A549 (cell line): ENCODE data around the gene DDIAS. TPM values are rescaled to one million over a fixed set of nuclear protein-coding genes. Genes with fewer than 3 reads are reported as not detected.
A peak's percentile ranks its signal among the peaks of the same experiment; 100 is the strongest.

Experiments
- ATAC-seq, 2 experiments: fragments of 200-7000 bp in 1 of 2; fragments of >200 bp in 1 of 2; cut with Nextera tagmentation in 1 of 2; cut with Tn5 transposase in 1 of 2; 3 replicates each; pipeline versions ENCODE4 v1.8.0 to v1.9.1; 2018 to 2020; ENCODE audit warnings: mild to moderate bottlenecking in 1 of 2, moderate library complexity in 1 of 2
- CTCF ChIA-PET: fragments of 300-600 bp; sonication (Branson Sonifier 250); formaldehyde crosslinking; extraction: SDS; loops from one replicate; lab custom pipeline; 2021; ENCODE audit warnings: antibody characterized with exemption, inconsistent platforms; lab: Yijun Ruan, JAX
- POLR2A ChIA-PET: fragments of 350-600 bp; formaldehyde crosslinking; extraction: SDS; loops from one replicate; lab custom pipeline; 2021; ENCODE audit warnings: antibody characterized with exemption, inconsistent platforms; lab: Yijun Ruan, JAX
- DNase-seq, 2 experiments: peaks; one replicate each; pipeline versions ENCODE4 v3.0.0 to v3.0.0-alpha.2; 2011 to 2016; ENCODE audit warnings: low read depth in 1 of 2, low spot score in 1 of 2
- FAIRE-seq: peaks from 2 replicates; lab custom pipeline; 2011; peaks lifted over from hg19 to GRCh38; lab: Jason Lieb, UNC
- H3K27ac ChIP-seq, 2 experiments: fragments of >200 bp; sonication (Bioruptor Twin); formaldehyde crosslinking; 3 replicates each; pipeline ENCODE4 v1.5.1; 2016 to 2017
- H3K4me1 ChIP-seq: fragments of >200 bp; sonication (Bioruptor Twin); formaldehyde crosslinking; 3 replicates; pipeline ENCODE4 v1.6.1; 2016
- H3K4me2 ChIP-seq: fragments of >200 bp; sonication (Bioruptor Twin); formaldehyde crosslinking; 3 replicates; pipeline ENCODE4 v1.6.1; 2016
- H3K4me3 ChIP-seq: fragments of >200 bp; sonication (Bioruptor Twin); formaldehyde crosslinking; 3 replicates; pipeline ENCODE4 v1.5.1; 2016
- H3K9me3 ChIP-seq: fragments of >200 bp; sonication (Bioruptor Twin); formaldehyde crosslinking; 3 replicates; pipeline ENCODE4 v1.6.1; 2016
- BHLHE40 ChIP-seq: IDR thresholded peaks from 2 replicates; pipeline ENCODE4 v1.6.1; 2012; ENCODE audit warnings: low read depth, low read length, inconsistent platforms
- CHD4 ChIP-seq: fragments of 200-600 bp; sonication (generic); IDR thresholded peaks from 2 replicates; pipeline ENCODE4 v1.6.1; 2016; ENCODE audit warnings: antibody characterized with exemption, mild to moderate bottlenecking, borderline replicate concordance
- EHF ChIP-seq: fragments of 250-450 bp; sonication (Bioruptor Pico); IDR thresholded peaks from 2 replicates; pipeline ENCODE4 v1.5.0; 2020; ENCODE audit warnings: mild to moderate bottlenecking
- FOXS1 ChIP-seq: fragments of 250-450 bp; sonication (Bioruptor Pico); IDR thresholded peaks from 2 replicates; pipeline ENCODE4 v1.5.0; 2020; ENCODE audit warnings: mild to moderate bottlenecking, moderate library complexity
- HDAC2 ChIP-seq: fragments of 200-600 bp; sonication (generic); IDR thresholded peaks from 2 replicates; pipeline ENCODE4 v1.6.1; 2016
- HOXB13 ChIP-seq: fragments of 250-450 bp; sonication (Bioruptor Pico); IDR thresholded peaks from 2 replicates; pipeline ENCODE4 v1.5.0; 2020; ENCODE audit warnings: low read depth, mild to moderate bottlenecking, moderate library complexity
- KDM1A ChIP-seq: fragments of 200-600 bp; sonication (generic); IDR thresholded peaks from 2 replicates; pipeline ENCODE4 v1.6.1; 2016; ENCODE audit warnings: low read depth, mild to moderate bottlenecking
- MAZ ChIP-seq: fragments of 150-350 bp; IDR thresholded peaks from 2 replicates; pipeline ENCODE4 v1.6.1; 2014; ENCODE audit warnings: antibody characterized with exemption, low read depth, low read length, borderline replicate concordance
- PHF8 ChIP-seq: fragments of 200-600 bp; sonication (generic); IDR thresholded peaks from 2 replicates; pipeline ENCODE4 v1.6.1; 2016; ENCODE audit warnings: low read depth, mild to moderate bottlenecking, antibody characterized with exemption, moderate library complexity, borderline replicate concordance
- RAD21 ChIP-seq, 2 experiments: fragments of >200 bp in 1 of 2; sonication (Bioruptor Twin) in 1 of 2; formaldehyde crosslinking in 1 of 2; IDR thresholded peaks in 1 of 2; conservative IDR thresholded peaks in 1 of 2; 2 replicates in 1 of 2; 3 replicates in 1 of 2; pipeline ENCODE4 v1.6.1; 2012 to 2018; ENCODE audit warnings: inconsistent platforms in 1 of 2
- RARB ChIP-seq: fragments of 250-450 bp; sonication (Bioruptor Pico); IDR thresholded peaks from 2 replicates; pipeline ENCODE4 v1.8.0; 2021; ENCODE audit warnings: mild to moderate bottlenecking, moderate library complexity
- SMC3 ChIP-seq: fragments of >200 bp; sonication (Bioruptor Twin); formaldehyde crosslinking; IDR thresholded peaks from 3 replicates; pipeline ENCODE4 v1.6.1; 2018; ENCODE audit warnings: inconsistent platforms
- SREBF2 ChIP-seq: fragments of 450-650 bp; IDR thresholded peaks from 2 replicates; pipeline ENCODE4 v1.6.1; 2014; ENCODE audit warnings: mild to moderate bottlenecking, moderate library complexity
- WGBS: methylation state at CpG from one replicate; pipeline ENCODE4 v1.1.6; 2017; ENCODE audit errors: missing lambda C conversion rate; 5-methylcytosine and 5-hydroxymethylcytosine counted together
- polyA plus RNA-seq, 4 experiments: library from polyadenylated mRNA; depleted of rRNA in 3 of 4; stranded (reverse); fragments of >200 nt; fragmentation: RNase III in 1 of 4; extraction: RNeasy Plus Mini Kit Qiagen cat#74134 plus additional on column Dnase treatment in 1 of 4; gene quantifications; 2 replicates in 3 of 4; 3 replicates in 1 of 4; pipeline ENCODE4 v1.2.3, GENCODE V29; 2011 to 2017
- TF ChIP-seq, protein P1 (sequence below): fragments of 150-350 bp; IDR thresholded peaks from 2 replicates; pipeline ENCODE4 v1.6.1; 2014; ENCODE audit warnings: low read depth, mild to moderate bottlenecking, low read length
- TF ChIP-seq, protein P2 (sequence below): fragments of 200-600 bp; sonication (generic); IDR thresholded peaks from 2 replicates; pipeline ENCODE4 v1.6.1; 2016; ENCODE audit warnings: antibody characterized with exemption, mild to moderate bottlenecking, moderate library complexity

DDIAS gene
- polyA plus RNA-seq, 2 of the 4 experiments (the other 2 are of a cell fraction) = 14.7 to 23.9 TPM

DNA sequence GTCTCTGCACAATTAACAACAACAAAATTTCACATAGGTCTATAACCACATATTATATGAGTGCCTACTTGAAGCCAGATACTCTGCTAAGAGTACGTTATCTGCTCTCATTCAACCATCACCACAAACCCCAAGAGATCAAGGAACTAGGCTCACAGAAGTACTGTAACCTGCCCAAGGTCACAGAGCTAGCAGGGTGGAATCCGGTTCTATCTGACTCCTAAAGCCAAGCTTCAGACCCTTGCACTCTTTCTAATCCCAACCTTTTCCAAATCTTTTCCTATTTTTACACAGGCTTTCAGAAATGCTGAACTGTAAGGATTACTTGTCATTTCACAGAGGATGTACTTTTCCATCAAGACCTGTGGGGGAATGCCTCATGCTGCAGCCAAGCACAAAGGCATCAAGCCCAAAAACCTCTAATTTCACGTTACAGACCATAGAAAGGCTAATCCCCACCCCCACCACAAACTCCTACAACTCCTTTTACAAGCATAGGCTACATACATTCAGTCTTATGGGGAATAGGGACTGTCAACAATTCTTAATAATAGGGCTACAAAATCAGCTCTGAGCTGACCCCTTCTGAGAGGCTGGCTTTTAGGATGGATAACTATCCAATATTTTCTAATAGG lies 2.2 kb upstream of the DDIAS start:
- Histone ChIP-seq H3K4me1 (peaks cover 13% of the 10 kb centered on the region), H3K4me3 (peak overlapping the region; percentile 72)
- TF ChIP-seq RARB (CRISPR knock-in tag) (no peak), SREBF2 (no peak), KDM1A (no peak), EHF (no peak), HDAC2 (no peak), CHD4 (no peak), MAZ (no peak)
- TF ChIP-seq, all 56 proteins: peak for 0
- WGBS = 70% methylated on average over 3 of the region's 3 CpGs
- peak overlapping the region; percentile 95 for H3K4me2 ChIP-seq
- FAIRE-seq (no peak), DNase-seq (no peak), ATAC-seq (no peak)
- CTCF ChIA-PET = interaction anchor here (0.6 to 3.5 kb wide), 7 partner anchors 32 to 385 kb away, joined by 3 to 32 read pairs (median 4); no protein-coding TSS in a partner anchor
- H3K27ac ChIP-seq = peak overlapping the region in 1 of 2 experiments; percentile 93; a peak in 4 of 6 replicates
- POLR2A ChIA-PET = interaction anchor here (0.9 kb wide), 1 partner anchor 294 kb away, joined by 3 read pairs; the partner anchor contains the start of gene ANKRD42
- H3K9me3 ChIP-seq = no peaks in the 10 kb centered on the region

DNA sequence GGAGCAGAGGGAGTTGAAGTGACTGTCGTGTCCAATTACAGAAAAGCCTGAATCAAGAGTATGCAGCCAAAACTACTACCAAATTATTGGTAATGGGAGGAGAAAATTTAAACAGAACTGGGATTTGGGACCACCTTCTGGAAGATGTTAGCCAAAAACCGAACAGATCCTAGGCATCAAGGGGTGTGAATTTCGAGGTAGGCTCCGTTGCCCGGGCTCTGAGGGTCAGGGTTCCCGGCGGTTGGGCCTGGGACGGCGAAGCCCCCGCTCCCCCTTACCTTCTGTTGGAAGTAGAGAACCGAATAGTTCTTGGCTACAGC lies 1.6 kb upstream of the DDIAS start:
- no peak for DNase-seq
- WGBS = 0% methylated on average over 6 of the region's 11 CpGs
- ATAC-seq = no peak; a peak in 1 of 6 replicates
- Histone ChIP-seq H3K4me2 (peak overlapping the region; percentile 95), H3K4me1 (peaks cover 13% of the 10 kb centered on the region), H3K27ac (peak overlapping the region; percentile 80 to 93), H3K4me3 (peak overlapping the region; percentile 72), H3K9me3 (no peaks in the 10 kb centered on the region)
- FAIRE-seq = no peak
- POLR2A ChIA-PET = interaction anchor here (0.5 to 2.3 kb wide), 7 partner anchors 27 to 385 kb away, joined by 3 to 34 read pairs (median 3); partner anchors contain the start of genes ANKRD42, CCDC90B and PCF11
- CTCF ChIA-PET = interaction anchor here (0.5 to 3.5 kb wide), 10 partner anchors 13 to 384 kb away, joined by 3 to 32 read pairs (median 4); no protein-coding TSS in a partner anchor
- TF ChIP-seq HOXB13 (CRISPR knock-in tag) = no peak
- TF ChIP-seq SMC3 = no peak
- TF ChIP-seq, protein P1, sequence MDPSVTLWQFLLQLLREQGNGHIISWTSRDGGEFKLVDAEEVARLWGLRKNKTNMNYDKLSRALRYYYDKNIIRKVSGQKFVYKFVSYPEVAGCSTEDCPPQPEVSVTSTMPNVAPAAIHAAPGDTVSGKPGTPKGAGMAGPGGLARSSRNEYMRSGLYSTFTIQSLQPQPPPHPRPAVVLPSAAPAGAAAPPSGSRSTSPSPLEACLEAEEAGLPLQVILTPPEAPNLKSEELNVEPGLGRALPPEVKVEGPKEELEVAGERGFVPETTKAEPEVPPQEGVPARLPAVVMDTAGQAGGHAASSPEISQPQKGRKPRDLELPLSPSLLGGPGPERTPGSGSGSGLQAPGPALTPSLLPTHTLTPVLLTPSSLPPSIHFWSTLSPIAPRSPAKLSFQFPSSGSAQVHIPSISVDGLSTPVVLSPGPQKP = no peak
- no peak for TF ChIP-seq BHLHE40
- TF ChIP-seq PHF8 = peak; percentile 78; the same call in 1 of the 2 replicates
- TF ChIP-seq RAD21 (conservative IDR thresholded peaks at IDR 0.05 in 1 of 2, IDR thresholded peaks at IDR 0.05 in 1 of 2) = no peak
- no peak for TF ChIP-seq FOXS1 (CRISPR knock-in tag)
- TF ChIP-seq, protein P2, sequence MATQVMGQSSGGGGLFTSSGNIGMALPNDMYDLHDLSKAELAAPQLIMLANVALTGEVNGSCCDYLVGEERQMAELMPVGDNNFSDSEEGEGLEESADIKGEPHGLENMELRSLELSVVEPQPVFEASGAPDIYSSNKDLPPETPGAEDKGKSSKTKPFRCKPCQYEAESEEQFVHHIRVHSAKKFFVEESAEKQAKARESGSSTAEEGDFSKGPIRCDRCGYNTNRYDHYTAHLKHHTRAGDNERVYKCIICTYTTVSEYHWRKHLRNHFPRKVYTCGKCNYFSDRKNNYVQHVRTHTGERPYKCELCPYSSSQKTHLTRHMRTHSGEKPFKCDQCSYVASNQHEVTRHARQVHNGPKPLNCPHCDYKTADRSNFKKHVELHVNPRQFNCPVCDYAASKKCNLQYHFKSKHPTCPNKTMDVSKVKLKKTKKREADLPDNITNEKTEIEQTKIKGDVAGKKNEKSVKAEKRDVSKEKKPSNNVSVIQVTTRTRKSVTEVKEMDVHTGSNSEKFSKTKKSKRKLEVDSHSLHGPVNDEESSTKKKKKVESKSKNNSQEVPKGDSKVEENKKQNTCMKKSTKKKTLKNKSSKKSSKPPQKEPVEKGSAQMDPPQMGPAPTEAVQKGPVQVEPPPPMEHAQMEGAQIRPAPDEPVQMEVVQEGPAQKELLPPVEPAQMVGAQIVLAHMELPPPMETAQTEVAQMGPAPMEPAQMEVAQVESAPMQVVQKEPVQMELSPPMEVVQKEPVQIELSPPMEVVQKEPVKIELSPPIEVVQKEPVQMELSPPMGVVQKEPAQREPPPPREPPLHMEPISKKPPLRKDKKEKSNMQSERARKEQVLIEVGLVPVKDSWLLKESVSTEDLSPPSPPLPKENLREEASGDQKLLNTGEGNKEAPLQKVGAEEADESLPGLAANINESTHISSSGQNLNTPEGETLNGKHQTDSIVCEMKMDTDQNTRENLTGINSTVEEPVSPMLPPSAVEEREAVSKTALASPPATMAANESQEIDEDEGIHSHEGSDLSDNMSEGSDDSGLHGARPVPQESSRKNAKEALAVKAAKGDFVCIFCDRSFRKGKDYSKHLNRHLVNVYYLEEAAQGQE = no peak
